OCI-LY1 (cell line): ENCODE data around the gene FN1.
"Not testable (repeated sequence)": the region's sequence is repeated elsewhere in the genome, so short reads cannot be mapped to it uniquely, and the experiment has no call there.

Experiments
- H2AFZ ChIP-seq: fragments of 200-600 bp; sonication (generic), shearing (Covaris generic); 2 replicates; pipeline ENCODE4 v1.6.0; 2014; ENCODE audit warnings: antibody characterized with exemption, mild to moderate bottlenecking, low read length
- H3F3A ChIP-seq: fragments of 200-600 bp; sonication (generic), shearing (Covaris generic); 2 replicates; pipeline ENCODE4 v1.6.0; 2014; ENCODE audit warnings: mild to moderate bottlenecking, antibody characterized with exemption, low read length, moderate library complexity; ENCODE audit not compliant: insufficient read depth
- H3K27ac ChIP-seq: fragments of 200-600 bp; sonication (generic); 2 replicates; pipeline ENCODE4 v1.5.1; 2014; ENCODE audit warnings: low read length, mixed run types, mild to moderate bottlenecking, low read depth; ENCODE audit not compliant: poor library complexity, severe bottlenecking
- H3K27me3 ChIP-seq: fragments of 200-600 bp; sonication (generic); 2 replicates; pipeline ENCODE4 v1.6.0; 2014; ENCODE audit warnings: antibody characterized with exemption, mild to moderate bottlenecking, low read length, moderate library complexity; ENCODE audit not compliant: insufficient read depth
- H3K36me3 ChIP-seq: fragments of 200-600 bp; sonication (generic); 2 replicates; pipeline ENCODE4 v1.6.1; 2014; ENCODE audit warnings: mild to moderate bottlenecking, antibody characterized with exemption, low read length, moderate library complexity, mixed read lengths; ENCODE audit not compliant: insufficient read depth
- H3K4me1 ChIP-seq: fragments of 200-600 bp; sonication (generic); 2 replicates; pipeline ENCODE4 v1.5.1; 2014; ENCODE audit warnings: mild to moderate bottlenecking, low read length, moderate library complexity; ENCODE audit not compliant: insufficient read depth, severe bottlenecking
- H3K4me2 ChIP-seq: fragments of 200-600 bp; sonication (generic), shearing (Covaris generic); 2 replicates; pipeline ENCODE4 v1.6.1; 2014; ENCODE audit warnings: low read length
- H3K4me3 ChIP-seq: fragments of 200-600 bp; sonication (generic); 2 replicates; pipeline ENCODE4 v1.5.1; 2014; ENCODE audit warnings: low read length, low read depth, mild to moderate bottlenecking, mixed read lengths; ENCODE audit not compliant: poor library complexity, severe bottlenecking
- H3K79me2 ChIP-seq: fragments of 200-600 bp; shearing (Covaris generic); 2 replicates; pipeline ENCODE4 v1.6.1; 2016; ENCODE audit warnings: mixed run types, low read length, mixed read lengths; ENCODE audit not compliant: insufficient read depth
- H3K9ac ChIP-seq: fragments of 200-600 bp; sonication (generic), shearing (Covaris generic); 2 replicates; pipeline ENCODE4 v1.6.1; 2014; ENCODE audit warnings: mild to moderate bottlenecking, low read length, mixed read lengths
- H3K9me2 ChIP-seq: fragments of 200-600 bp; sonication (generic), shearing (Covaris generic); 2 replicates; pipeline ENCODE4 v1.6.1; 2014; ENCODE audit warnings: low read depth, mild to moderate bottlenecking, low read length, mixed read lengths
- H3K9me3 ChIP-seq: fragments of 200-600 bp; shearing (Covaris generic); 2 replicates; pipeline ENCODE4 v1.6.1; 2014; ENCODE audit warnings: low read length, mixed read lengths
- H4K20me1 ChIP-seq: fragments of 200-600 bp; sonication (generic), shearing (Covaris generic); 2 replicates; pipeline ENCODE4 v1.6.0; 2016; ENCODE audit warnings: mild to moderate bottlenecking, low read length; ENCODE audit not compliant: insufficient read depth
- EZH2 ChIP-seq: fragments of 200-600 bp; sonication (generic), shearing (Covaris generic); IDR thresholded peaks from 2 replicates; pipeline ENCODE4 v1.8.0; 2017; ENCODE audit warnings: borderline replicate concordance, mixed run types, mild to moderate bottlenecking, antibody characterized with exemption, low read length, moderate library complexity, mixed read lengths
- TF ChIP-seq, protein P1 (sequence below): fragments of 200-600 bp; sonication (generic), shearing (Covaris generic); IDR thresholded peaks from 2 replicates; pipeline ENCODE4 v1.5.1; 2017; ENCODE audit warnings: mild to moderate bottlenecking, antibody characterized with exemption, low read length, moderate library complexity, mixed read lengths

FN1 gene

DNA sequence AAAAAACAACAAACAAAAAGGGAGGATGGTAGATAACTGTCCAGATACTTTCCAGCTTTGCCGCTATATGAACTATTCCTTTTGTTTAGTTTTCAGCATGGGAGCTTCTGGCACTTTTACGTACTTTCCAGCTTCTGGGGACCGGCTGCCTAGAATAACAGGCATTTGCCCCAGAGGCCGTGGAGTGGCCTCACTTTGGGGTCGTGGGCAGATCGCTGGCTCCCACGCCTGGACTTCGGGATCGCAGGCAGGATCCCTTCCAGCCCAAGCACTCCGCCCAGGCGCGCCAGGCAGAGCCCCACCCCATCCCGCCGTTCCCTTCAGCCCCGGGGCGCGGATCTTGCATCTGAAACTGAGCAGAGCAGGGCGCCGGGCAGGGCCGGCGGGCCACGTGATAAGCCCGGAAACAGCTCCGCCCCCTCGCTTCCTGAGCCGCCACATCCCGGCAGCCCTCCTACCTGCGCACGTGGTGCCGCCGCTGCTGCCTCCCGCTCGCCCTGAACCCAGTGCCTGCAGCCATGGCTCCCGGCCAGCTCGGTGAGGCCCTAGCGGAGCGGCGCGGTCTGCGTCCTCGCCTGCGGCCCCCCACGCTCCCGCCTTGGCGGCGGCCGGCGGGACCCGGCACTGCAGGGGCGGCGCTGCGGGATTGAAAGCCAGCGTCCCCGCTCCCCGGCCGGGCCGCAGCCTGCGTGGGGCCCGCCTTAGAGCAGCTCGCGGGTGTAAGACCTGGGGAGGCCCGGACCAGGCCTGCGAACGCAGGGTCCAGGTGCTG lies 124.1 kb downstream of the FN1 start, which contains the start of gene ATIC:
TSS of gene ATIC (plus strand) at position 435 of the 772 bp plus-strand sequence. CDS start at position 519, 84 bp downstream.
- peaks cover 22% of the 10 kb centered on the region for H3K79me2 ChIP-seq
- TF ChIP-seq, protein P1, sequence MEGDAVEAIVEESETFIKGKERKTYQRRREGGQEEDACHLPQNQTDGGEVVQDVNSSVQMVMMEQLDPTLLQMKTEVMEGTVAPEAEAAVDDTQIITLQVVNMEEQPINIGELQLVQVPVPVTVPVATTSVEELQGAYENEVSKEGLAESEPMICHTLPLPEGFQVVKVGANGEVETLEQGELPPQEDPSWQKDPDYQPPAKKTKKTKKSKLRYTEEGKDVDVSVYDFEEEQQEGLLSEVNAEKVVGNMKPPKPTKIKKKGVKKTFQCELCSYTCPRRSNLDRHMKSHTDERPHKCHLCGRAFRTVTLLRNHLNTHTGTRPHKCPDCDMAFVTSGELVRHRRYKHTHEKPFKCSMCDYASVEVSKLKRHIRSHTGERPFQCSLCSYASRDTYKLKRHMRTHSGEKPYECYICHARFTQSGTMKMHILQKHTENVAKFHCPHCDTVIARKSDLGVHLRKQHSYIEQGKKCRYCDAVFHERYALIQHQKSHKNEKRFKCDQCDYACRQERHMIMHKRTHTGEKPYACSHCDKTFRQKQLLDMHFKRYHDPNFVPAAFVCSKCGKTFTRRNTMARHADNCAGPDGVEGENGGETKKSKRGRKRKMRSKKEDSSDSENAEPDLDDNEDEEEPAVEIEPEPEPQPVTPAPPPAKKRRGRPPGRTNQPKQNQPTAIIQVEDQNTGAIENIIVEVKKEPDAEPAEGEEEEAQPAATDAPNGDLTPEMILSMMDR: no peak
- no peak for TF ChIP-seq EZH2

GRCh38 chr2:215311259-215311624 lies 124.6 kb downstream of the FN1 start:
- Histone ChIP-seq H3K4me2 (peak overlapping the region; percentile 61), H3K27ac (peak overlapping the region; percentile 38), H3K9ac (peak overlapping the region; percentile 85), H3K4me1 (peaks cover 28% of the 10 kb centered on the region), H3K79me2 (peaks cover 19% of the 10 kb centered on the region), H3K4me3 (peak overlapping the region; percentile 77), H3K36me3 (peaks cover 34% of the 10 kb centered on the region)
- H3K9me2 ChIP-seq, H4K20me1 ChIP-seq, H3K9me3 ChIP-seq, H3K27me3 ChIP-seq, H2AFZ ChIP-seq, H3F3A ChIP-seq: not testable (repeated sequence)

More for the DNA sequence above, 124.1 kb downstream of the FN1 start, which contains the start of gene ATIC:
- peak within 1 kb of the TSS; percentile 61 for H3K4me2 ChIP-seq
- peak within 1 kb of the TSS; percentile 85 for H3K9ac ChIP-seq
- peaks cover 39% of the 10 kb centered on the region for H3K36me3 ChIP-seq
- H3K27ac ChIP-seq: peak within 1 kb of the TSS; percentile 45
- no peaks in the 10 kb centered on the region for H3K9me2 ChIP-seq
- H3K4me1 ChIP-seq: peaks cover 28% of the 10 kb centered on the region
- no peaks in the 10 kb centered on the region for H3F3A ChIP-seq
- no peak within 1 kb of the TSS; the same call in 1 of the 2 replicates for H2AFZ ChIP-seq
- H3K4me3 ChIP-seq: peak within 1 kb of the TSS; percentile 77
- no peaks in the 10 kb centered on the region for H3K27me3 ChIP-seq
- no peaks in the 10 kb centered on the region for H4K20me1 ChIP-seq
- H3K9me3 ChIP-seq: no peaks in the 10 kb centered on the region
